Heart right ventricle (tissue), 16 donors: Measurements from ENCODE around the gene CYP2C18. TPM values are rescaled to one million over a fixed set of nuclear protein-coding genes. Genes with fewer than 3 reads are reported as not detected.

Experiments
- ATAC-seq, 8 donors: fragments of 200-7000 bp; cut with Tn5 transposase; one replicate each; pipeline ENCODE4 v1.9.1; 2020; ENCODE audit warnings: mild to moderate bottlenecking in 8 of 8, moderate library complexity in 8 of 8, moderate number of reproducible peaks in 1 of 8
- DNase-seq, 2 donors: peaks; one replicate each; pipeline ENCODE4 v3.0.0-alpha.2; 2020
- H3K27ac ChIP-seq, 10 donors: fragments of 200-600 bp; sonication (generic) in 2 of 10; one replicate each; pipeline versions ENCODE4 v1.5.0 to v1.8.0; 2020 to 2022; ENCODE audit warnings: mild to moderate bottlenecking in 3 of 10
- H3K27me3 ChIP-seq, 7 donors: fragments of 200-600 bp; one replicate each; pipeline ENCODE4 v1.8.0; 2021 to 2022; ENCODE audit warnings: mild to moderate bottlenecking in 2 of 7
- H3K36me3 ChIP-seq, 9 donors: fragments of 200-600 bp; sonication (generic) in 1 of 9; one replicate each; pipeline versions ENCODE4 v1.5.0 to v1.8.0; 2020 to 2022; ENCODE audit warnings: mild to moderate bottlenecking in 2 of 9
- H3K4me1 ChIP-seq, 9 donors: fragments of 200-600 bp; sonication (generic) in 1 of 9; one replicate each; pipeline versions ENCODE4 v1.5.0 to v1.8.0; 2020 to 2022; ENCODE audit warnings: mild to moderate bottlenecking in 4 of 9
- H3K4me3 ChIP-seq, 10 donors: fragments of 200-600 bp; sonication (generic) in 2 of 10; one replicate each; pipeline versions ENCODE4 v1.5.0 to v1.8.0; 2020 to 2022; ENCODE audit warnings: mild to moderate bottlenecking in 7 of 10, moderate library complexity in 2 of 10
- H3K9me3 ChIP-seq, 11 donors: fragments of 200-600 bp in 10 of 11; sonication (generic) in 2 of 11; one replicate each; pipeline versions ENCODE4 v1.5.0 to v1.8.0; 2013 to 2022; ENCODE audit warnings: mild to moderate bottlenecking in 2 of 11, control low read depth in 1 of 11, moderate library complexity in 1 of 11
- WGBS, 2 donors: extraction: QIAGEN DNeasy Blood & Tissue Kit; methylation state at CpG; one replicate each; pipeline ENCODE4 v1.1.7; 2013; ENCODE audit warnings: inconsistent platforms in 1 of 2; 5-methylcytosine and 5-hydroxymethylcytosine counted together
- intact Hi-C, 10 donors: fragments of 100-400 bp; cut with DNase I; formaldehyde crosslinking; loops; one replicate each; pipeline versions ENCODE4 v1.11.1 to v1.14.2; 2022
- polyA plus RNA-seq, 2 donors: library from polyadenylated mRNA; stranded (reverse); fragments of 200-250 nt; gene quantifications; one replicate each; pipeline ENCODE4 v1.2.3, GENCODE V29; 2013
- total RNA-seq, 10 donors: library from RNA; stranded (reverse); fragmentation: NEBNext Ultra II Directional in 3 of 10; extraction: Animal tissue kit (Norgen Biotek cat#: 25700) in 3 of 10; gene quantifications; one replicate each; pipeline versions ENCODE4 v1.2.1 to v1.2.4, GENCODE V29; 2021 to 2023
- TF ChIP-seq, protein P1 (sequence below), 9 donors: fragments of 200-600 bp; sonication (generic) in 2 of 9; IDR thresholded peaks; one replicate each; pipeline versions ENCODE4 v1.5.0 to v1.8.0; 2021 to 2022; ENCODE audit warnings: antibody characterized with exemption in 9 of 9, mild to moderate bottlenecking in 5 of 9, moderate library complexity in 1 of 9
- donor health status: Arrhythmogenic right ventricular cardiomyopathy.
- donor health status: ischemic (EF 13 %, LVEDD 7.1; RV severe dilation, severe dysfunction).
- donor health status: healthy with polysubstance abuse.
- donor health status: DM: no; HTN: yes; CAD: no.
- donor health status: DM: no; HTN: no; CAD: no.
- donor health status: ischemic (EF 25% LVEDD 6.9; RV normal size, moderate dysfunction).
- donor health status: ischemic (EF 25% LVEDD 5.7; RV mildly dilated, moderate dysfunction).
- donor health status: healthy.
- donor health status: DM: yes; HTN: yes; CAD: no.
- donor health status: Ischemic cardiomyopathy.
- donor health status: ischemic (EF 35%, LVEDD 5.7; RV mildly dilated, moderate dysfunction).
- donor health status: nonischemic (EF 11% LVEDD 7.7; RV severe dilation, severe dysfunction).
- donor health status: DM: yes; HTN: yes; CAD: no.
- donor health status: PGD.
- donor health status: ischemic (EF 29% LVEDD 5.4; RV normal size, mild dysfunction).
- donor health status: nonischemic (EF 23%, LVEDD 6.1; RV moderate dilation, normal function).

Gene CYP2C18
- total and polyA plus RNA-seq, 12 donors, result not detected

DNA sequence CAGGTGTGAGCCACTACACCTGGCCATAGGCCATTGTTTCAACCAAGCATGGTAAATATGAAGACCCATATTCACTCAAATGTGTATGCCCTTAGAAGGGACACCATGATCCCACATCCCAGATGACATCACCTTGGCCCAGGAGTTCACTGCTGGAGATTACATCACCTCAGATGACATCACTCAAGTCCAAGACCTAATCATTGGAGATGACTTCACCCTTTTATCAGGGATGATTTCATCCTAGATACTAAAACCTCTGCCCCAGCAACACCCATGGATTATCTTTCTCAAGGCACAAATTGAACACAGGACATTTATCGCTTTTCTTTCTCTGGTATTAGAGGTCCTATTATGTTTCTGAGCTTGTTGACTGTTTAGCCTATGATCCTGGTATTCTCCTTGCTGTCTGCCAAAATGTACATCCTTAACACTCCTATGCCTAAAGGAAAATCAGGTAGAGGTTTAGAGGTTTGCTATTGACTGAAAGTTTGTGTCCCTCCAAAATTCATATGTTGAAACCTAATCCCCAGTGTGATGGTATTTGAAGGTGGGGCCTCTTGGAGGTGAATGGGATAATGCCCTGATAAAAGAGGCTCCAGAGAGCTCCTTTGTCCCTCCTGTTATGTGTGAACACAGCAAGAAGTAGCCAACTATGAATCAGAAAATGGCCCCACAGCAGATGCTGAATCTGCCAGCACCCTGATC is 9.8 kb upstream of the CYP2C18 start:
- Histone ChIP-seq H3K27ac (no peak overlapping the region), H3K4me1 (no peaks in the 10 kb centered on the region), H3K9me3 (no peaks in the 10 kb centered on the region), H3K36me3 (no peaks in the 10 kb centered on the region), H3K27me3 (peaks cover 0 to 4% (median 0%) of the 10 kb centered on the region in 7 donors), H3K4me3 (no peak overlapping the region)
- DNase-seq (no peak), ATAC-seq (no peak)
- TF ChIP-seq, protein P1, sequence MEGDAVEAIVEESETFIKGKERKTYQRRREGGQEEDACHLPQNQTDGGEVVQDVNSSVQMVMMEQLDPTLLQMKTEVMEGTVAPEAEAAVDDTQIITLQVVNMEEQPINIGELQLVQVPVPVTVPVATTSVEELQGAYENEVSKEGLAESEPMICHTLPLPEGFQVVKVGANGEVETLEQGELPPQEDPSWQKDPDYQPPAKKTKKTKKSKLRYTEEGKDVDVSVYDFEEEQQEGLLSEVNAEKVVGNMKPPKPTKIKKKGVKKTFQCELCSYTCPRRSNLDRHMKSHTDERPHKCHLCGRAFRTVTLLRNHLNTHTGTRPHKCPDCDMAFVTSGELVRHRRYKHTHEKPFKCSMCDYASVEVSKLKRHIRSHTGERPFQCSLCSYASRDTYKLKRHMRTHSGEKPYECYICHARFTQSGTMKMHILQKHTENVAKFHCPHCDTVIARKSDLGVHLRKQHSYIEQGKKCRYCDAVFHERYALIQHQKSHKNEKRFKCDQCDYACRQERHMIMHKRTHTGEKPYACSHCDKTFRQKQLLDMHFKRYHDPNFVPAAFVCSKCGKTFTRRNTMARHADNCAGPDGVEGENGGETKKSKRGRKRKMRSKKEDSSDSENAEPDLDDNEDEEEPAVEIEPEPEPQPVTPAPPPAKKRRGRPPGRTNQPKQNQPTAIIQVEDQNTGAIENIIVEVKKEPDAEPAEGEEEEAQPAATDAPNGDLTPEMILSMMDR (IDR thresholded peaks at IDR 0.05), result no peak
- intact Hi-C loops, result no loop called here
- 94 to 100% methylated on average over 1 of the region's 1 CpG for WGBS, 2 donors

DNA sequence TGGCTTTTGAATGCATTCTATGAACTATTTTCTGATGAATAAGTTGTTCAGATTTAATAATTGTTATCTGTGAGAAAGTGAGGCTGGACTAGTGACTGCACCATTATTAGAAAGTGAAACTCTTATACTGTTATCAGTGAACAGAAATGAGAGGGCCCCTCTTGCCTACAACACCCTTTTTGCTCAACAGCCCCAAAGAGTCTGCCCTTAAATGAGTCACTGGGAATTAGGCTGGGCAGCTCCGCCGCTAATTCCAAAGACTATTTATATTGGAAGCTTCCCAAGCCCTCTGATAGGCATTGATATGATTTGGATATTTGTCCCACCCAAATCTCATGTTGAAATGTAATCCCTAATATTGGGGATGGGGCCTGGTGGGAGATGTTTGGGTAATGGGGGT is 7.0 kb upstream of the CYP2C18 start:
- DNase-seq, result no peak
- H3K4me3 ChIP-seq, result no peak overlapping the region
- intact Hi-C loops, result no loop called here
- H3K27ac ChIP-seq, result no peak overlapping the region
- peaks cover 0 to 4% (median 0%) of the 10 kb centered on the region in 7 donors for H3K27me3 ChIP-seq
- no peaks in the 10 kb centered on the region for H3K9me3 ChIP-seq
- WGBS, 2 donors, result 80 to 89% methylated on average over 2 of the region's 2 CpGs
- TF ChIP-seq, protein P1 (IDR thresholded peaks at IDR 0.05), result no peak
- no peaks in the 10 kb centered on the region for H3K4me1 ChIP-seq
- ATAC-seq, result no peak
- no peaks in the 10 kb centered on the region for H3K36me3 ChIP-seq

DNA sequence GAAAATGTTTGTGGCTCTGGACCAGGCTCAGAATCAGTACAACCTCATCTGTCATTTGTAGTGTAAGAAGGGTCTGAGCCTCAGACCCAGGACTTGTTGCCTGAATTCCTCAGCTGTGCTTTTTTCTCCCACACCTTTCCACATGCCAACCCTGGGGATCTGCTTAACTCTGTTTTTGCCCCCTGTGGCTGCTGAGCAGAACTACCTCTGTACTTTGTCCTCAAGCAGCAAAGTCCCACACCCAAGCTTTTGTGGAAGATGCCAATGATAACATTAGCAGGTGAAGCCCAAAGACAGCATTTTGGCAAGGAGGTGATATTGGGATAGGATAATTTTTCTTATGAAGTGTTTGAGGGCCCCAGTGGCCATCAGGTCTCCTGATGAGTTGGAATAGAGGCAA is 5.8 kb upstream of the CYP2C18 start:
- H3K4me3 ChIP-seq, result no peak overlapping the region
- H3K9me3 ChIP-seq, result no peaks in the 10 kb centered on the region
- H3K4me1 ChIP-seq, result no peaks in the 10 kb centered on the region
- intact Hi-C loops, result no loop called here
- no peak for DNase-seq
- TF ChIP-seq, protein P1 (IDR thresholded peaks at IDR 0.05), result no peak
- H3K36me3 ChIP-seq, result no peaks in the 10 kb centered on the region
- ATAC-seq, result no peak
- H3K27ac ChIP-seq, result no peak overlapping the region
- peaks cover 0 to 4% (median 0%) of the 10 kb centered on the region in 7 donors for H3K27me3 ChIP-seq

DNA sequence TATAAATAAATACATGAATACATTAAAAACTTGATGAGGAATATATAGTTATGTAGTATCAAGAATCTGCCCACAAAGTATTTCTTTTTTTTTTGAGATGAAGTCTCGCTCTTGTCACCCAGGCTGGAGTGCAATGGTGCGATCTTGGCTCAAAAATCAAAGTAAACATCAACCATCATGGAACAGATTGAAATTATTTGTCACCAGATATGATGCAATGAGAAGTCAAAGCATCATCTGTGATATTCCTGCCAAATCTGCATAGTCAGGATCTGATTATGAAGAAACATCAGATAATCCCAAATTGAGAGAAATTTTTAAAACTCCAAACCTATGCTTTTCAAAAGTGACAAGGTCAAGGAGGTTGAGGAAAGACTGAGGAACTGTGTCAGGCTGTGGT is 5.1 kb upstream of the CYP2C18 start:
- ATAC-seq, result no peak
- Histone ChIP-seq H3K4me1 (no peaks in the 10 kb centered on the region), H3K27ac (no peak overlapping the region), H3K27me3 (peaks cover 0 to 4% (median 0%) of the 10 kb centered on the region in 7 donors), H3K9me3 (no peaks in the 10 kb centered on the region), H3K4me3 (no peak overlapping the region), H3K36me3 (no peaks in the 10 kb centered on the region)
- intact Hi-C loops, result no loop called here
- DNase-seq, result no peak
- WGBS, 2 donors, result 92 to 93% methylated on average over 2 of the region's 2 CpGs
- TF ChIP-seq, protein P1 (IDR thresholded peaks at IDR 0.05), result no peak
